ENCODE measurements around the gene NFIB.

The NFIB gene

GRCh38 chr9:14281136-14281795, 32.7 kb downstream of the NFIB start:
- no peaks in the 10 kb centered on the region for H3K79me2 ChIP-seq (ENCODE audit: low read length)
- H3K27ac ChIP-seq (ENCODE audit: low read length), result no peak overlapping the region
- no peaks in the 10 kb centered on the region for H3K4me1 ChIP-seq (ENCODE audit: low read length)
- H3K4me3 ChIP-seq (ENCODE audit: low read length), result no peak overlapping the region
- H3K27me3 ChIP-seq (replicated peaks; ENCODE audit: insufficient read depth, low read length), result no peaks in the 10 kb centered on the region
- no peaks in the 10 kb centered on the region for H3K9me2 ChIP-seq (replicated peaks; ENCODE audit: insufficient read depth, low read length)
- no peaks in the 10 kb centered on the region for H3K9me3 ChIP-seq (replicated peaks; ENCODE audit: insufficient read depth, low read length)
- H3F3A ChIP-seq (ENCODE audit: insufficient read depth, low read length), result no peaks in the 10 kb centered on the region
- no peak overlapping the region for H2AFZ ChIP-seq (ENCODE audit: low read length)
- TF ChIP-seq EZH2phosphoT487 (IDR thresholded peaks at IDR 0.05; ENCODE audit: low read length) (no peak), EZH2 (optimal IDR thresholded peaks at IDR 0.05; ENCODE audit: low read depth, low read length) (no peak)
- TF ChIP-seq, protein P1, sequence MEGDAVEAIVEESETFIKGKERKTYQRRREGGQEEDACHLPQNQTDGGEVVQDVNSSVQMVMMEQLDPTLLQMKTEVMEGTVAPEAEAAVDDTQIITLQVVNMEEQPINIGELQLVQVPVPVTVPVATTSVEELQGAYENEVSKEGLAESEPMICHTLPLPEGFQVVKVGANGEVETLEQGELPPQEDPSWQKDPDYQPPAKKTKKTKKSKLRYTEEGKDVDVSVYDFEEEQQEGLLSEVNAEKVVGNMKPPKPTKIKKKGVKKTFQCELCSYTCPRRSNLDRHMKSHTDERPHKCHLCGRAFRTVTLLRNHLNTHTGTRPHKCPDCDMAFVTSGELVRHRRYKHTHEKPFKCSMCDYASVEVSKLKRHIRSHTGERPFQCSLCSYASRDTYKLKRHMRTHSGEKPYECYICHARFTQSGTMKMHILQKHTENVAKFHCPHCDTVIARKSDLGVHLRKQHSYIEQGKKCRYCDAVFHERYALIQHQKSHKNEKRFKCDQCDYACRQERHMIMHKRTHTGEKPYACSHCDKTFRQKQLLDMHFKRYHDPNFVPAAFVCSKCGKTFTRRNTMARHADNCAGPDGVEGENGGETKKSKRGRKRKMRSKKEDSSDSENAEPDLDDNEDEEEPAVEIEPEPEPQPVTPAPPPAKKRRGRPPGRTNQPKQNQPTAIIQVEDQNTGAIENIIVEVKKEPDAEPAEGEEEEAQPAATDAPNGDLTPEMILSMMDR (IDR thresholded peaks at IDR 0.05; ENCODE audit: low read length), result no peak
- DNase-seq, result no peak
- no peak overlapping the region for H3K9ac ChIP-seq (ENCODE audit: low read length)
- no peaks in the 10 kb centered on the region for H3K36me3 ChIP-seq (replicated peaks; ENCODE audit: insufficient read depth, low read length)
- no peak overlapping the region for H3K4me2 ChIP-seq (ENCODE audit: low read depth, low read length)
- H4K20me1 ChIP-seq (ENCODE audit: insufficient read depth, low read length), result no peaks in the 10 kb centered on the region

DNA sequence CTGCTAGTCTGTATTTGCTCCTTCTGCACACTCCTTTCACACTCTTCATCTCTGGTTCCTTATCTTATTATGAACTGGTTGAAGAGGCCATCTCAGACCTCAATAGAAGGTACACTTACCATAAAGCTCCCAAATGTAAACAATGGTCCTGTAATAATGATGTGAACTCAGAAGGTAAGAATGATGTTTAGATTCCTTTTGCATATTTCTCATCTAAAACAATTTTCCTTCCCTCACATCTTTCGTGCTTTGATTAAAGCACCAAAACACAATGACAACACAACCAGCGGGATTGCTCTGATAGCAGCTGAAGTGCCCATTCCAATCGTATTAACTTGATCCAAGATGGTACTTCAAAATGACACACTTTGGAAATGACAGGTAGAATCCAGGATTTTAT, 34.3 kb downstream of the NFIB start:
- no peaks in the 10 kb centered on the region for H3K27me3 ChIP-seq (replicated peaks; ENCODE audit: insufficient read depth, low read length)
- no peaks in the 10 kb centered on the region for H3K9me3 ChIP-seq (replicated peaks; ENCODE audit: insufficient read depth, low read length)
- no peak overlapping the region for H2AFZ ChIP-seq (ENCODE audit: low read length)
- no peak for TF ChIP-seq EZH2 (optimal IDR thresholded peaks at IDR 0.05; ENCODE audit: low read depth, low read length)
- no peak for TF ChIP-seq EZH2phosphoT487 (IDR thresholded peaks at IDR 0.05; ENCODE audit: low read length)
- TF ChIP-seq, protein P1 (IDR thresholded peaks at IDR 0.05; ENCODE audit: low read length), result no peak
- H3K4me2 ChIP-seq (ENCODE audit: low read depth, low read length), result no peak overlapping the region
- no peaks in the 10 kb centered on the region for H3K36me3 ChIP-seq (replicated peaks; ENCODE audit: insufficient read depth, low read length)
- no peaks in the 10 kb centered on the region for H3K79me2 ChIP-seq (ENCODE audit: low read length)
- no peaks in the 10 kb centered on the region for H3K4me1 ChIP-seq (ENCODE audit: low read length)
- no peaks in the 10 kb centered on the region for H4K20me1 ChIP-seq (ENCODE audit: insufficient read depth, low read length)
- H3K4me3 ChIP-seq (ENCODE audit: low read length), result no peak overlapping the region
- no peak overlapping the region for H3K9ac ChIP-seq (ENCODE audit: low read length)
- no peak overlapping the region for H3K27ac ChIP-seq (ENCODE audit: low read length)
- no peaks in the 10 kb centered on the region for H3K9me2 ChIP-seq (replicated peaks; ENCODE audit: insufficient read depth, low read length)
- H3F3A ChIP-seq (ENCODE audit: insufficient read depth, low read length), result no peaks in the 10 kb centered on the region
- DNase-seq, result no peak

DNA sequence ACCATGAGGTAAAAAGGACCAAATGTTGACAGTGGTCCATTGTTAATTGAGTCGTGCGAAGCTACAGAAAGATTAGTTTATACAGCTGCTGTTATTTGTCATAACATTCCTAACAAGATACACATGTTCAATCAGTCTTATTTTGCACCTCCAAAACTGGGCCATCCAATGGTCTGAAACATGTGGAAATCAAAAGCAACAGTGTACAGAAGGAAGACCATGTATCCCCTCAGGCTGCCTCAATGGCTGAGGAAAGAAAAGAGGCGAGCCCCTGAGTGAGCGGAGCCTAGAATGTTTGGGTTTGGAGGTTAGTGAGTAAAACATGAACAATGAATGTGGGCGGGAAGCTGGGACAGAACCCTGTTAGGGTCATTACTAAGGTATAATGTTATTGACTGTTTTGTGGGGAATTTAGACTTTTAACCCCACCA, 35.6 kb downstream of the NFIB start:
- H2AFZ ChIP-seq (ENCODE audit: low read length), result no peak overlapping the region
- no peak overlapping the region for H3K4me3 ChIP-seq (ENCODE audit: low read length)
- H3K36me3 ChIP-seq (replicated peaks; ENCODE audit: insufficient read depth, low read length), result no peaks in the 10 kb centered on the region
- no peak overlapping the region for H3K27ac ChIP-seq (ENCODE audit: low read length)
- no peak overlapping the region for H3K9ac ChIP-seq (ENCODE audit: low read length)
- no peaks in the 10 kb centered on the region for H4K20me1 ChIP-seq (ENCODE audit: insufficient read depth, low read length)
- H3K9me2 ChIP-seq (replicated peaks; ENCODE audit: insufficient read depth, low read length), result no peaks in the 10 kb centered on the region
- H3K4me2 ChIP-seq (ENCODE audit: low read depth, low read length), result no peak overlapping the region
- H3F3A ChIP-seq (ENCODE audit: insufficient read depth, low read length), result no peaks in the 10 kb centered on the region
- DNase-seq, result no peak
- H3K27me3 ChIP-seq (replicated peaks; ENCODE audit: insufficient read depth, low read length), result no peaks in the 10 kb centered on the region
- H3K9me3 ChIP-seq (replicated peaks; ENCODE audit: insufficient read depth, low read length), result no peaks in the 10 kb centered on the region
- TF ChIP-seq EZH2 (optimal IDR thresholded peaks at IDR 0.05; ENCODE audit: low read depth, low read length) (no peak), EZH2phosphoT487 (IDR thresholded peaks at IDR 0.05; ENCODE audit: low read length) (no peak)
- TF ChIP-seq, protein P1 (IDR thresholded peaks at IDR 0.05; ENCODE audit: low read length), result no peak
- H3K4me1 ChIP-seq (ENCODE audit: low read length), result no peaks in the 10 kb centered on the region
- H3K79me2 ChIP-seq (ENCODE audit: low read length), result no peaks in the 10 kb centered on the region
